Fibroblast of mammary gland (primary cell): ENCODE results near the gene FANCI.

Experiments used
- DNase-seq: peaks from one replicate; pipeline ENCODE4 v3.0.0-alpha.2; 2010; ENCODE audit warnings: low read depth
- H3K4me3 ChIP-seq: 2 replicates; pipeline ENCODE4 v1.5.1; 2011; ENCODE audit warnings: low read depth, mild to moderate bottlenecking, low read length, moderate library complexity; ENCODE audit not compliant: control insufficient read depth
- CTCF ChIP-seq: conservative IDR thresholded peaks from 2 replicates; pipeline ENCODE4 v1.5.1; 2011; ENCODE audit warnings: low read depth, low read length, inconsistent platforms; ENCODE audit not compliant: control insufficient read depth, insufficient read depth

The FANCI gene

GRCh38 chr15:89217686-89218376 is 25.9 kb upstream of the FANCI start:
- TF ChIP-seq CTCF: no peak
- no peak overlapping the region for H3K4me3 ChIP-seq

DNA sequence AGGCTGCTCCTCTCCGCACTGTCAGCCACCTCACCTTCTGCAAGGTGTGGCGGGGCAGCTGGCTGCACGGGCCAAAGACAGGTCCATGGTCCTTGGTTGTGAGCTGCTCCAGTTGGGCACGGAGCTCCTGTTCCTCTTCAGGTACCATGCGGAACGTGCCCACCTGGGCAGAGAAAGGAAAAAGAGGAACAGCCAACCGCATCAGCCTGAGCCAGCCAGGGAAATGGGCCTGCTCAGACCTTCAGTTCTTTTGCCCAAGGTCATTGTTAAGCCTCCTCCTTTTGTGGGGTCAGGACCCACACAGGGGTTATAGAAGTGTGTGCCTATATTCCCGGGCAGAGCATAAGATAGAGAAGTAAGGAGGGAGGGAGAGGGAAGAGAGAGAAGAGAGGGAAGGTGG is 25.2 kb upstream of the FANCI start:
- no peak for TF ChIP-seq CTCF
- DNase-seq: no peak
- no peak overlapping the region for H3K4me3 ChIP-seq

More at GRCh38 chr15:89217686-89218376, 25.9 kb upstream of the FANCI start:
- no peak for DNase-seq

GRCh38 chr15:89221543-89221942 is 22.2 kb upstream of the FANCI start, which contains the start of gene RLBP1:
Gene RLBP1, minus strand, starts transcription at chr15:89221579. Its CDS starts 2,604 bp downstream, at chr15:89218975.
- TF ChIP-seq CTCF: no peak
- DNase-seq: no peak
- no peak within 1 kb of the TSS for H3K4me3 ChIP-seq

DNA sequence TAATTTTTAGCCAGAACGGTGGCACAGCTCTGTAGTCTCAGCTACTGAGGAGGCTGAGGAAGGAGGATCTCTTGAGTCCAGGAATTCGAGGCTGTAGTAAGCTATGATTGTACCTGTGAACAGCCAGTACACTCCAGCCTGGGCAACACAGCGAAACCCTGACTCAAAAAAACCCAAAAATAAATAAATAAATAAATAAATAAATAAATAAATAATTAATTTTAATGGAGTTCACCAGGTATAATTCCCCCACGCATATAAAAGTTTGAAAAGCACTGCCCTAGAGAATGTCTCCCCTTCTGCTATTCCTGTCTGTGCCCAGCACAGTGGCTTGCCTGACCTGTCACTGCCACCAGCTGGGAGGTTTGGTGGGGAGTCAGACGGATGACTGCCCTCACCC is 18.2 kb upstream of the FANCI start:
- no peak overlapping the region for H3K4me3 ChIP-seq
- TF ChIP-seq CTCF: no peak
- DNase-seq: no peak

- no peak for DNase-seq
- no peak overlapping the region for H3K4me3 ChIP-seq
- no peak for TF ChIP-seq CTCF
Measured at GRCh38 chr15:89226359-89227221, 17.2 kb upstream of the FANCI start.

DNA sequence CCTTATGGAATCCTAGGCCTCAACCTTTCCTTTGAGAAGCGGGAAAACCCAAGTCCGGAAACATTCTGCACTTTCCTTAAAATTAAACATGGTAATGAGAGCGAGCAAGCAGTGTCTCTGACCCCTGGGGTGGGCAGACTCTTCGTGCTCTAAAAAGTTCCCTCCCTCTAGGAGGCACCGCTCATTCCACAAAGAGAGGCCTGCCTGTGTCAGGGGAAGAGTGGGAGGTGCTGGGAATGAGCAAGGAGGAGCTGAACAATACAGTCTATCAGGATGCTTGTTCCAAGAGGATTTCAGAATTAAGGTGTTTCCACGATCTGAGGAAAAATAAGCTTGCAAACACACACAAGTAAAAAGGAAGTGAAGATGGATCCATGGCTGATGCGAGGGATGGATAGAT is 16.4 kb upstream of the FANCI start:
- no peak for TF ChIP-seq CTCF
- no peak for DNase-seq
- no peak overlapping the region for H3K4me3 ChIP-seq
